Thyroid gland (tissue), 4 donors: ENCODE results near the gene ISCA1. TPM values are rescaled to one million over a fixed set of nuclear protein-coding genes. Genes with fewer than 3 reads are reported as not detected.

ENCODE experiments used
- DNase-seq, 2 donors: peaks; one replicate each; pipeline ENCODE4 v3.0.0-alpha.2; 2019
- H3K27ac ChIP-seq, 3 donors: fragments of 200-600 bp; sonication (generic); 1 replicate in 2 of 3; 2 replicates in 1 of 3; pipeline ENCODE4 v1.5.1; 2016 to 2019; ENCODE audit warnings: mild to moderate bottlenecking in 1 of 3, moderate library complexity in 1 of 3
- H3K27me3 ChIP-seq: fragments of 200-600 bp; sonication (generic); one replicate; pipeline ENCODE4 v1.5.1; 2019
- H3K36me3 ChIP-seq, 2 donors: fragments of 200-600 bp; sonication (generic); one replicate each; pipeline ENCODE4 v1.5.1; 2016 to 2019
- H3K4me1 ChIP-seq, 2 donors: fragments of 200-600 bp; sonication (generic); one replicate each; pipeline ENCODE4 v1.5.1; 2017 to 2019
- H3K4me3 ChIP-seq, 3 donors: fragments of 200-600 bp; sonication (generic); replicated peaks in 1 of 3; 1 replicate in 2 of 3; 2 replicates in 1 of 3; pipeline ENCODE4 v1.5.1; 2016; ENCODE audit warnings: mild to moderate bottlenecking in 1 of 3
- H3K9me3 ChIP-seq: fragments of 200-600 bp; sonication (generic); one replicate; pipeline ENCODE4 v1.5.1; 2017
- POLR2A ChIP-seq, 2 donors: fragments of 450-650 bp; IDR thresholded peaks; one replicate each; pipeline ENCODE4 v1.6.1; 2017; ENCODE audit warnings: antibody characterized with exemption in 2 of 2, mild to moderate bottlenecking in 2 of 2, moderate library complexity in 1 of 2
- WGBS, 2 donors: methylation state at CpG; one replicate each; pipeline ENCODE4 v1.1.5; 2017; 5-methylcytosine and 5-hydroxymethylcytosine counted together
- intact Hi-C: fragments of 100-400 bp; cut with DNase I; formaldehyde crosslinking; loops from one replicate; pipeline ENCODE4 v1.15.1; 2023
- total RNA-seq, 4 donors: library from RNA; depleted of rRNA; stranded (reverse); fragments of >200 nt; gene quantifications; one replicate each; pipeline ENCODE4 v1.2.3, GENCODE V29; 2016
- TF ChIP-seq, protein P1 (sequence below), 6 experiments: fragments of 200-600 bp in 3 of 6; fragments of 450-650 bp in 3 of 6; sonication (generic) in 3 of 6; IDR thresholded peaks; one replicate each; pipeline ENCODE4 v1.5.1; 2016 to 2019; ENCODE audit warnings: antibody characterized with exemption in 6 of 6, mild to moderate bottlenecking in 2 of 6, inconsistent platforms in 1 of 6, moderate library complexity in 1 of 6

Gene ISCA1
- total RNA-seq, 4 donors from 2014 or later: 47.9 to 79.1 (median 63.8) TPM

DNA sequence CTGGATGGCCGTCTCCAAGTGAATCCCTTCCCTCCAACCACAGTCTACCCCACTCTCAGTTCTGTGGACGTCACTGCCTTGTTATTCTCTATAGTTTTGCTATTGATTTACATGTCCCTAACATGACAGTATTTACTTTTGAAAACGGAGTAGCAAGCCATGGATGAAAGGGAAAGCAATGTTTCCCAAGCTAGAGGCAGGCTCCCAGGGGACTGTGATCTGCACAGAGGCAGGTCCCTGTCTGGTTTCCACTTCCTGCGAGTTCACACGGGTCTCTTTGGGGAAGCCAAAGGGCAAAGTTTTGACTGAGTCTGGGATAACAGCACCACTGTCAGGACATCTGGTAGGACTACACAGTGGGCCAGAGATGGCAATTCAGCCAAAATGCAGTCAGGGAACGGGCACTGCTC is 35.6 kb downstream of the ISCA1 start:
- TF ChIP-seq POLR2A (IDR thresholded peaks at IDR 0.05): no peak
- TF ChIP-seq, protein P1, sequence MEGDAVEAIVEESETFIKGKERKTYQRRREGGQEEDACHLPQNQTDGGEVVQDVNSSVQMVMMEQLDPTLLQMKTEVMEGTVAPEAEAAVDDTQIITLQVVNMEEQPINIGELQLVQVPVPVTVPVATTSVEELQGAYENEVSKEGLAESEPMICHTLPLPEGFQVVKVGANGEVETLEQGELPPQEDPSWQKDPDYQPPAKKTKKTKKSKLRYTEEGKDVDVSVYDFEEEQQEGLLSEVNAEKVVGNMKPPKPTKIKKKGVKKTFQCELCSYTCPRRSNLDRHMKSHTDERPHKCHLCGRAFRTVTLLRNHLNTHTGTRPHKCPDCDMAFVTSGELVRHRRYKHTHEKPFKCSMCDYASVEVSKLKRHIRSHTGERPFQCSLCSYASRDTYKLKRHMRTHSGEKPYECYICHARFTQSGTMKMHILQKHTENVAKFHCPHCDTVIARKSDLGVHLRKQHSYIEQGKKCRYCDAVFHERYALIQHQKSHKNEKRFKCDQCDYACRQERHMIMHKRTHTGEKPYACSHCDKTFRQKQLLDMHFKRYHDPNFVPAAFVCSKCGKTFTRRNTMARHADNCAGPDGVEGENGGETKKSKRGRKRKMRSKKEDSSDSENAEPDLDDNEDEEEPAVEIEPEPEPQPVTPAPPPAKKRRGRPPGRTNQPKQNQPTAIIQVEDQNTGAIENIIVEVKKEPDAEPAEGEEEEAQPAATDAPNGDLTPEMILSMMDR (IDR thresholded peaks at IDR 0.05): no peak
- intact Hi-C loops: no loop called here
- WGBS, 2 donors: 53 to 62% methylated on average over 6 of the region's 6 CpGs
- no peak overlapping the region for H3K4me3 ChIP-seq
- H3K4me1 ChIP-seq: no peaks in the 10 kb centered on the region
- no peaks in the 10 kb centered on the region for H3K27me3 ChIP-seq
- no peaks in the 10 kb centered on the region for H3K36me3 ChIP-seq
- H3K9me3 ChIP-seq: no peaks in the 10 kb centered on the region
- no peak for DNase-seq
- no peak overlapping the region for H3K27ac ChIP-seq

GRCh38 chr9:86242071-86242470 is 40.3 kb downstream of the ISCA1 start:
- Histone ChIP-seq H3K4me3 (no peak overlapping the region), H3K36me3 (no peaks in the 10 kb centered on the region), H3K4me1 (no peaks in the 10 kb centered on the region), H3K27me3 (no peaks in the 10 kb centered on the region), H3K27ac (no peak overlapping the region), H3K9me3 (no peaks in the 10 kb centered on the region)
- TF ChIP-seq POLR2A (IDR thresholded peaks at IDR 0.05): no peak
- TF ChIP-seq, protein P1 (IDR thresholded peaks at IDR 0.05): no peak
- no peak for DNase-seq
- WGBS, 2 donors: 24 to 40% methylated on average over 2 of the region's 2 CpGs
- intact Hi-C loops: no loop called here

GRCh38 chr9:86241216-86241615 is 41.1 kb downstream of the ISCA1 start:
- no peak for DNase-seq
- no peak overlapping the region for H3K27ac ChIP-seq
- 68 to 77% methylated on average over 7 of the region's 7 CpGs for WGBS, 2 donors
- no peaks in the 10 kb centered on the region for H3K27me3 ChIP-seq
- intact Hi-C loops: no loop called here
- no peaks in the 10 kb centered on the region for H3K4me1 ChIP-seq
- no peaks in the 10 kb centered on the region for H3K36me3 ChIP-seq
- H3K9me3 ChIP-seq: no peaks in the 10 kb centered on the region
- no peak overlapping the region for H3K4me3 ChIP-seq
- TF ChIP-seq, protein P1 (IDR thresholded peaks at IDR 0.05): no peak
- TF ChIP-seq POLR2A (IDR thresholded peaks at IDR 0.05): no peak

- Histone ChIP-seq H3K36me3 (no peaks in the 10 kb centered on the region), H3K27ac (no peak overlapping the region), H3K27me3 (no peaks in the 10 kb centered on the region), H3K4me3 (no peak overlapping the region), H3K4me1 (no peaks in the 10 kb centered on the region), H3K9me3 (no peaks in the 10 kb centered on the region)
- intact Hi-C loops: no loop called here
- 62 to 80% methylated on average over 10 of the region's 10 CpGs for WGBS, 2 donors
- DNase-seq: no peak
- TF ChIP-seq POLR2A (IDR thresholded peaks at IDR 0.05): no peak
- TF ChIP-seq, protein P1 (IDR thresholded peaks at IDR 0.05): no peak
These were observed 43.2 kb downstream of the ISCA1 start for GRCh38 chr9:86238861-86239770.

DNA sequence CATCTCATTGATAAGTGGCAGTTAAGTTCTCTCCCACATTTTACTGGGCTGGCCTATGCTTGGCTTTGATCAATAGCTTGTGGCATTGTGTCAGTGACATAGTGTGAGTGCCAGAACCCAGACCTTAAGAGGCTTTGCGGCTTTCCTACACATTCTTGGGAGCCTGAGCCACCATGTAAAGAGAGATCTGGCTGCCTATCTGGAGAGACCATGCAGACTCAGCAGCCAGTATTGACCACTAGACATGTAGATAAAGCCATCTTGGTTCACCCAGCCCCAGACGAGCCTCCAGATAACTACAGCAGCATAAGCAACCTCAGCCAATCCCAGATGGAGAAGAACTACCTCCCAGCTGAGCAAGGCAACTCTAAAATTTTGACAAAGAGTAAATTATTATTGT is 51.5 kb downstream of the ISCA1 start:
- no peak for DNase-seq
- no peak for TF ChIP-seq POLR2A (IDR thresholded peaks at IDR 0.05)
- TF ChIP-seq, protein P1 (IDR thresholded peaks at IDR 0.05): no peak
- Histone ChIP-seq H3K4me1 (no peaks in the 10 kb centered on the region), H3K36me3 (no peaks in the 10 kb centered on the region), H3K9me3 (no peaks in the 10 kb centered on the region), H3K27ac (no peak overlapping the region), H3K27me3 (no peaks in the 10 kb centered on the region), H3K4me3 (no peak overlapping the region)
- intact Hi-C loops: no loop called here
- 79 to 94% methylated on average over 2 of the region's 2 CpGs for WGBS, 2 donors
